Activated T-cell treated with anti-CD3 and anti-CD28 coated beads, Interleukin-2, amount 50 U/mL, for 24 hours (primary cell): Measurements from ENCODE around the gene LXN.

Experiments used
- DNase-seq: peaks from one replicate; pipeline ENCODE4 v3.0.0-alpha.2; 2020
- H3K27ac Mint-ChIP-seq: 2 replicates; pipeline ENCODE4 v1.8.0; 2020; ENCODE audit warnings: mild to moderate bottlenecking, mixed read lengths
- H3K27me3 Mint-ChIP-seq: 2 replicates; pipeline ENCODE4 v1.8.0; 2020; ENCODE audit warnings: mixed read lengths
- H3K36me3 Mint-ChIP-seq: 2 replicates; pipeline ENCODE4 v1.8.0; 2020; ENCODE audit warnings: low read depth, mixed read lengths
- H3K4me1 Mint-ChIP-seq: 2 replicates; pipeline ENCODE4 v1.8.0; 2020; ENCODE audit warnings: low read depth, mixed read lengths
- H3K4me3 Mint-ChIP-seq: 2 replicates; pipeline ENCODE4 v1.8.0; 2020; ENCODE audit warnings: mild to moderate bottlenecking, moderate library complexity, mixed read lengths
- H3K9me3 Mint-ChIP-seq: 2 replicates; pipeline ENCODE4 v1.8.0; 2020; ENCODE audit warnings: mixed read lengths

The LXN gene

DNA sequence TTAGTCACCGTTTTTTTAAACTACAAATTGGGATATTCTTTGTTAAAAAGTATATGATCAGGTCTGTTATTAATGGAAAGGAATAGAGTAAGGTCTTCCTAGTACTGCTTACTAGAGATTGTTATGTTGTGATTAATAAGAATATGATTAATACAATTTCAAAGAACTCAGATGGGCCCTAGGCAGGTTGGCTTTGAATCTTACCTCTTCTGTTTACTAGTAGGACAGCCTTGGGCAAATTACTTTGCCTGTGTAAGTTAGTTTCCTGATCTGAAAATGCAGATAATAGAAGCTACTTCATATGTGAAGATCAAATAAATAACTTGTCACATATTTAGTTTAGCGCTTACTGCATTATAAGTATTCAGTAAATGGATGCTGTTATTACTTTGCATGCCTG is 21.3 kb downstream of the LXN start:
- Mint-ChIP-seq H3K27ac (no peak overlapping the region), H3K4me1 (peaks cover 36% of the 10 kb centered on the region), H3K9me3 (no peaks in the 10 kb centered on the region), H3K36me3 (peaks cover 91% of the 10 kb centered on the region), H3K4me3 (no peak overlapping the region), H3K27me3 (no peaks in the 10 kb centered on the region)
- no peak for DNase-seq

DNA sequence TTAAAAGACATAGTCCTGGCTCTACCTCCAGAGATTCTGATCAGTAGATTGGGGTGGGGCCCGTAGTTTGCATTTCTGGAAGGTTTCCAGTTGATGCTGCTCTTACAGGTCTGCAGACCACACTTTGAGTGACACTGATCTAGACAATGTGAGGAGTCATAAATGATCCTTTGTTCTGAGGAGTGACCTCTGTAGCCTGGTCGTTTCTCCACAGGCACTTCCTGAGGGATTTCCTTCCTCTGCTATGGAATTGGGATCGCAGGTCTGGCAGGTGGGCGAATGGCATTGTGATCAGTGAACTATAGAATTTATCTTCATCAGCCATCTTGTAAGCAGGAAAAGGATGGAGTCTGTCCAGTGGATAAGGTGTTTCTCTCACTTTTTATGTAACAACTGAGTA is 22.7 kb downstream of the LXN start:
- Mint-ChIP-seq H3K4me3 (no peak overlapping the region), H3K27ac (peak overlapping the region; percentile 56), H3K27me3 (no peaks in the 10 kb centered on the region), H3K4me1 (peaks cover 46% of the 10 kb centered on the region), H3K9me3 (no peaks in the 10 kb centered on the region), H3K36me3 (peaks cover 87% of the 10 kb centered on the region)
- DNase-seq = no peak

DNA sequence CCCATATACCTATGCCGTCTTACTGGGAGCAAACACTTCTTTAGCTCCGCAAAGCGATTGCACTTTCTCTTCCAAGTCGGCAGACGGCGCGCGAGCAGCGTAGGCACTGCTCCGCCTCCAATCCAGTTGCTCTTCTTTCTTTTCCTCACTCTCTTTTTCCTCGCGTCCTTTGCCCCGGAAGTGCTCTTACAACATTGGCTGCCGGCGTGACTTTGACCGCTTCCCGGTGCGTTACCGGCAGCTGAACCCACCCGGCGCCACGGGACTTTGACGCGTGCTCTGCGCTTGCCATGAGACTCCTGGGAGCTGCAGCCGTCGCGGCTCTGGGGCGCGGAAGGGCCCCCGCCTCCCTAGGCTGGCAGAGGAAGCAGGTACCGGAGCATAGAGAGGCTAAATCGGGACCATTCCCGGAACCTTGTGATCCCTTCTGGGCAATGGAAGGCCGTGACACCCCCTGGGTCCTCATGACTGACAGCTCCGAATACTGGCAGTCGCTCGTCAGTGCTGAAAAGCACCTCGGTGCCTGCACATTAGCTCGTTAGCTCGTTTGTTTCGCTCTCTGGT is 28.0 kb downstream of the LXN start, which contains the start of gene GFM1:
Gene GFM1, plus strand, starts transcription at position 183 of the 564 bp plus-strand sequence. Its CDS starts 108 bp downstream, at position 291.
- H3K4me3 Mint-ChIP-seq = peak within 1 kb of the TSS; percentile 98
- no peaks in the 10 kb centered on the region for H3K27me3 Mint-ChIP-seq
- peaks cover 49% of the 10 kb centered on the region for H3K4me1 Mint-ChIP-seq

DNA sequence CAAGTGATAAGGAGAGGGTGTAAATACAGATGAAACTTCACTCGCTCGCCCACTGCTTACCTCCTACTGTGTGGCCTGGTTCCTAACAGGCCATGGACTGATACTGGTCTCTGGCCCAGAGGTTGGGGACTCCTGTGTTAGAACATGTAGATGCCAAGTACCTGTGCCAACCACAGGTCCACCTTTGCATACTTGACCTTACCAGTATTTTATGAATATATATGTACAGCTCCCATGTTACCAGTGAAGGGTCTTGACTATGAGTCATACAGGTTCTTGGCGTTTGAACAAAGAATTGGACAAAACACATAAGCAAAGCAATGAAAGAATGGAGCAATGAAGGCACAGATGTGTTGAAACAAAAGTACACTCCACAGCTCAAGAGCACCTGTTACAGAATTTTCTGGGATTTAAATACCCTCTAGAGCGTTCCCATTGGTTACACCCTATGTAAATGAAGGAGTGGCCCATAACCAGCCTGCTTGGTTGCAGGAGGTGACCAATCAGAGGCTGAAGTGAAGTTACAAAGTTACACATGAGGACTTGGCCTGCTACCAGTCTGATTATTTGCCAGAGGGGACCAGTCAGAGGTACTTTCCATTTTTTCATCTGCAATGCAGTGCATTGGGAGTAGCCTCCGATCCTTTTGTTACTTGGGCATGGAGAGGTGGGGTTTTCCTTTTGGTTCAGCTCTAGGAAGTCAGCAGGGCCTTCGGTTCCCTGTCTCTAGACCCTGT is 29.8 kb downstream of the LXN start:
- Mint-ChIP-seq H3K4me3 (no peak overlapping the region), H3K9me3 (no peaks in the 10 kb centered on the region), H3K4me1 (peaks cover 39% of the 10 kb centered on the region), H3K36me3 (peaks cover 29% of the 10 kb centered on the region), H3K27ac (peak overlapping the region; percentile 53), H3K27me3 (no peaks in the 10 kb centered on the region)
- no peak for DNase-seq

More for the DNA sequence above, 28.0 kb downstream of the LXN start, which contains the start of gene GFM1:
- Mint-ChIP-seq H3K9me3 (no peaks in the 10 kb centered on the region), H3K27ac (peak within 1 kb of the TSS; percentile 98), H3K36me3 (peaks cover 43% of the 10 kb centered on the region)
- peak; percentile 89 for DNase-seq

DNA sequence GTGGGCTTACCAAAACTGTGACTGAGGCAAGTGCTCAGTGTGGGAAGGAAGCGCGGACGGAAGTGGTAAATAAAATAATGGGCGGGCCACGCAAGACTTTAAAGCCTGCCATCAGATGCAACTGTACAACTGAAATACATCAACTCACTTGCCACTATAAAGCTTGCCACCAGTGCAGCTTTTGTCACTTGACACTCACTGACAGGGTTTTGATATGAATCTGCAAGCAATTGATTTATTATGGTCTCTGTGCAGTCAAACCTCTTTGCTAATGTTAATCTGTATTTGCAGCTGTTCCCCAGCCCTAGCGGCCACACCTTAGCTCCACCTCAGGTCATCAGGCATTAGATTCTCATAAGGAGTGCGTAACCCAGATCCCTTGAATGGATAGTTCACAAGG is 30.4 kb downstream of the LXN start:
- H3K4me3 Mint-ChIP-seq = no peak overlapping the region
- peaks cover 33% of the 10 kb centered on the region for H3K4me1 Mint-ChIP-seq
- H3K36me3 Mint-ChIP-seq = peaks cover 22% of the 10 kb centered on the region
- no peak for DNase-seq
- no peak overlapping the region for H3K27ac Mint-ChIP-seq
- no peaks in the 10 kb centered on the region for H3K9me3 Mint-ChIP-seq
- H3K27me3 Mint-ChIP-seq = no peaks in the 10 kb centered on the region

DNA sequence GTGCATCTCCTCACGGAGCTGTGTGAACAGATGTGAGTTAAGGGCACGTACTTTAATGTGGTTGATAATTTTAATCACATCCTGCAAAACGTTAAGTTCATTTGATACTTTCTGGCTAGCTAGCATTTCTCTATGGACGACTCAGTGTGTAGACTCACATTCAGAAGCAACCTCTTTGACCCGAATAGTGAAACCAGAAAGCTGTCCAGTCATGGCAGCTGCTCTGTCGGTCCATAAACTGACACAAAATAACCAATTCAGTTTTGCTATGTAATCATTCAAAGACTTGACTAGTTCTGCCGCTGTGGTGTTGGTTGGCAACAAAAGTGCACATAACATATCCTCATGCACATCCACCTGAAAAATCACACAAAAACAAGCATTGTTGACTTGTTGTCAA is 31.8 kb downstream of the LXN start:
- no peak for DNase-seq
- Mint-ChIP-seq H3K4me3 (no peak overlapping the region), H3K27me3 (no peaks in the 10 kb centered on the region), H3K4me1 (peaks cover 21% of the 10 kb centered on the region), H3K27ac (no peak overlapping the region), H3K9me3 (peaks cover 2% of the 10 kb centered on the region), H3K36me3 (peaks cover 11% of the 10 kb centered on the region)

DNA sequence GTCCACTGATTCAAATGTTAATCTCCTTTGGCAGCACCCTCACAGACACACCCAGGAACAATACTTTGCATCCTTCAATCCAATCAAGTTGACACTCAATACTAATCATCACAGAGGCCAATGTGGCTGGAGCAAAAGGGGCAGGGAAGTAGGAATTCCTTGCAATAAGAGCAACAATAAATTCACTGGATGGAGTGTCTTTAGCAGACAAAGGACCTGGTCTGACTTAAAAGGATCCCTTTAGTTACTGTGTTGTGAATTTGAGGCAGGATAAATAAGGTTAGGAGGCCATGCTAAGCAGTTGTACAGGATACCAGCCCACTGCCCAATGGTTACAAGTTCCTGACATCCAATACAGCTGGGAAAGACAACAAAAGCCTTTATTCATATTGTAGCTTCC is 40.5 kb downstream of the LXN start:
- H3K27me3 Mint-ChIP-seq = peaks cover 33% of the 10 kb centered on the region
- no peak for DNase-seq
- H3K9me3 Mint-ChIP-seq = peaks cover 2% of the 10 kb centered on the region
- no peaks in the 10 kb centered on the region for H3K36me3 Mint-ChIP-seq
- H3K4me3 Mint-ChIP-seq = no peak overlapping the region
- H3K4me1 Mint-ChIP-seq = no peaks in the 10 kb centered on the region
- no peak overlapping the region for H3K27ac Mint-ChIP-seq

DNA sequence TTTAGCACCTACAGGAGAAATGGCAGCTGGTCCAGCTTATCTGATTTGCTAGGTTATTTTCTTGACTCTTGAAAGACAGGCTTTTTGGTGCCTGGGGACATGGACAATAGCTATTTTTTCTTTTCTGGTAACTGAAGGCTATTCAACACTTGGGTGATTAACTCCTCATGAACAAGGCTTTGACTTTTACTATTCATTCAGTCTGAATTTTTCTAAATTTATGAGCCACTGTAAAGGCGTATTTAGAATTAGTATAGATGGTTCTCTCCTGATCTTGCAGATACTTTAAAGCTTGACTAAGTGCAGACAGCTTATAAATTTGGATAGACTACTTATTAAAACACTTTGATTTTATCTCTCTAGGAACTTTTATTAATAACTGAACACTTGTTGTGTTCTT is 46.6 kb downstream of the LXN start:
- Mint-ChIP-seq H3K27me3 (peaks cover 23% of the 10 kb centered on the region), H3K27ac (no peak overlapping the region), H3K9me3 (peaks cover 5% of the 10 kb centered on the region), H3K36me3 (no peaks in the 10 kb centered on the region), H3K4me1 (no peaks in the 10 kb centered on the region), H3K4me3 (no peak overlapping the region)
- no peak for DNase-seq

DNA sequence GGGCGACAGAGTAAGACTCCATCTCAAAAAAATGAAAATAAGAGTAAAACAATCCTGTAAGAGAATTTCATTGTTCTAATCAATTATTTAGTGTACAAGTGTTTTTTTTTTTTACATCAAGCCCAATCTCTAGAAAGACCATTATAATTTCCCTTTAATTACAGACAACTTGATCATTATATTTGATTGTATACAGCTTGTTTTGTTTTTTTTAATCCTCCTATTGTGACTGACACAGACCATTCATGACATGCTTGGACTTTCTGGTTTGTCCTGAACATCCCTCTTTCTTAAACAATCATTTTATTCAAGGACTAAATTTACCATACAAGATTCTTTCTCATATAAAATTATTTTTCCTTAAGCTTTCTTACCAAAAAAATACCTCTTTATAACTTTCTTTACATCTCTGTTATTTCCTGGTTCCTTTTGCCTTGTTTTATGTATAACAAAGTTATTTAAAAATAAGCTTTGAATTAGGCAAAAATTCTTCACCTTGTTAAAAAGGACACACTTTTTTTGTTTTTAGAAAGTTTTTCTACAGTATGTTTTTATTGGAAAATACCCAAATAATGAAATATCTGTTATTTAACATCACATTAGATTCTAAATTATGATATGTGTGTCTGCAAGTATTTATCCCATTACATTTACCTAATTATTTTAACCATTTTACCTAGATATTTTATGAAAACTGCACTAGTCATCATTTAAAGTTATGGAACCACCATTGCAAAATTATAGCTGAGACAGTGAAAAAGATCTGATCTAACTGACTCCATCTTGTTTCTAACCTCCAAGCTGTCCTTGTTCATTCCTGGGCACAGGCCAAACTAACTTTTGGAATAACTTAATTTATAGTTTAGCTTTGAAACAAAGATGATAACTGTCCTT is 54.2 kb downstream of the LXN start:
- Mint-ChIP-seq H3K27ac (no peak overlapping the region), H3K4me1 (no peaks in the 10 kb centered on the region), H3K27me3 (peaks cover 6% of the 10 kb centered on the region), H3K9me3 (peaks cover 9% of the 10 kb centered on the region), H3K4me3 (no peak overlapping the region), H3K36me3 (no peaks in the 10 kb centered on the region)
- DNase-seq = no peak
